Colonic mucosa (tissue), 4 donors: Measurements from ENCODE around the gene RARS1. TPM values are rescaled to one million over a fixed set of nuclear protein-coding genes. Genes with fewer than 3 reads are reported as not detected.

Experiments used
- DNase-seq: peaks from one replicate; pipeline ENCODE4 v3.0.0-alpha.2; 2020
- H3K27ac ChIP-seq: fragments of 200-600 bp; one replicate; pipeline ENCODE4 v1.8.0; 2021
- H3K27me3 ChIP-seq: fragments of 200-600 bp; one replicate; pipeline ENCODE4 v1.8.0; 2021
- H3K36me3 ChIP-seq: fragments of 200-600 bp; one replicate; pipeline ENCODE4 v1.8.0; 2021
- H3K4me1 ChIP-seq: fragments of 200-600 bp; one replicate; pipeline ENCODE4 v1.8.0; 2021; ENCODE audit warnings: mild to moderate bottlenecking
- H3K4me3 ChIP-seq: fragments of 200-600 bp; one replicate; pipeline ENCODE4 v1.8.0; 2021
- H3K9ac ChIP-seq, 2 donors: one replicate each; pipeline ENCODE4 v1.7.0; 2013; ENCODE audit warnings: control low read depth in 2 of 2, low read depth in 2 of 2, low read length in 2 of 2
- H3K9me3 ChIP-seq: fragments of 200-600 bp; one replicate; pipeline ENCODE4 v1.8.0; 2021
- CTCF ChIP-seq: fragments of 200-600 bp; IDR thresholded peaks from one replicate; pipeline ENCODE4 v1.8.0; 2022; ENCODE audit warnings: antibody characterized with exemption, mild to moderate bottlenecking
- intact Hi-C: fragments of 100-400 bp; cut with DNase I; formaldehyde crosslinking; loops from one replicate; pipeline ENCODE4 v1.14.1; 2022
- total RNA-seq, 2 donors: library from RNA; stranded (reverse); fragmentation: NEBNext Ultra II Directional in 1 of 2; extraction: Animal tissue kit (Norgen Biotek cat#: 25700) in 1 of 2; gene quantifications; one replicate each; pipeline ENCODE4 v1.2.1, GENCODE V29; 2021
- donor health status: healthy.
- donor health status: DM: no; HTN: no; CAD: no.
- donor health status: DM: no; HTN: no; CAD: no.

RARS1 gene
- total RNA-seq, 2 donors from 2014 or later, result 61.8 to 85.5 TPM

DNA sequence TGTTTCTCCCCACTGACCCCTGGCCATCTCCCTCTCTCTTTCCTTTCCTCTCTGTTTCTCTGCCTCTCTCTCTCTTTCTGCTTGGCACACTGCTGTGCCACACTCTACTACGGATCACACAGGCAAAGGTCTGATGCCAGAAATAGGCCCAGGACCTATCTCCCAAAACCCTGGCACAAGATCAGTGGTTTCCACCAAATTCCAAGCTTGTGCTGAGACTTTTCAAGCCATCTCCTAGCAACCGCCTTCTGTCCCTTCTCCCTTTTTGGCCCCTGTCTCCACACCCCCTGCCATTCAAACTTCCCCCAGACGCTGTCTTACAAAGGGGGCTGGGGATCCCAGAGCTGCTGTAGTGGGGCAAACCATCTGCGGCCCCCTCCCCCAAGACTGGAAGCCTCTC lies 38.5 kb upstream of the RARS1 start:
- H3K9ac ChIP-seq, result no peak overlapping the region
- no peak for DNase-seq
- H3K27me3 ChIP-seq, result no peaks in the 10 kb centered on the region
- TF ChIP-seq CTCF, result no peak
- H3K36me3 ChIP-seq, result no peaks in the 10 kb centered on the region
- H3K4me1 ChIP-seq, result no peaks in the 10 kb centered on the region
- intact Hi-C loops, result no loop called here
- H3K4me3 ChIP-seq, result no peak overlapping the region
- no peak overlapping the region for H3K27ac ChIP-seq
- H3K9me3 ChIP-seq, result no peaks in the 10 kb centered on the region

GRCh38 chr5:168449166-168449565 lies 37.1 kb upstream of the RARS1 start:
- H3K27ac ChIP-seq, result no peak overlapping the region
- no peaks in the 10 kb centered on the region for H3K4me1 ChIP-seq
- H3K27me3 ChIP-seq, result no peaks in the 10 kb centered on the region
- no peaks in the 10 kb centered on the region for H3K9me3 ChIP-seq
- H3K4me3 ChIP-seq, result no peak overlapping the region
- no peak overlapping the region for H3K9ac ChIP-seq
- no peak for TF ChIP-seq CTCF
- intact Hi-C loops, result no loop called here
- H3K36me3 ChIP-seq, result no peaks in the 10 kb centered on the region
- no peak for DNase-seq

DNA sequence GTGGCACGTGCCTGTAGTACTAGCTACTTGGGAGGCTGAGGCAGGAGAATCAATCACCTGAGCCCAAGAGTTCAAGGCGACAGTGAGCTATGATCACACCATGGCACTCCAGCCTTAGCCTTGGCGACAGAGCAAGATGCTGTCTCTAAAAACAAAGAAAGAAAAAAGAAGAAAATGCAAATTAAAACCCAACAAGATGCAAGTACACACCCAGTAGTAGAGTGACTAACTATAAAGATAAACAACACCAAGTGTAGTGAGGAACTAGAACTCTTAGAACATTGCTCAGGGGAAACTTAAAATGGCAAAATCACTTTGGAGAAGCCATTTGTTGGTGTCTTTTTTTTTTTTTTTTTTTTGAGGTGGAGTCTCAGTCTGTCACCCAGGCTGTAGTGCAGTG lies 34.7 kb upstream of the RARS1 start:
- Histone ChIP-seq H3K9ac (no peak overlapping the region), H3K4me3 (no peak overlapping the region), H3K27me3 (no peaks in the 10 kb centered on the region), H3K27ac (no peak overlapping the region), H3K9me3 (no peaks in the 10 kb centered on the region), H3K36me3 (no peaks in the 10 kb centered on the region), H3K4me1 (no peaks in the 10 kb centered on the region)
- TF ChIP-seq CTCF, result no peak
- intact Hi-C loops, result no loop called here
- no peak for DNase-seq

DNA sequence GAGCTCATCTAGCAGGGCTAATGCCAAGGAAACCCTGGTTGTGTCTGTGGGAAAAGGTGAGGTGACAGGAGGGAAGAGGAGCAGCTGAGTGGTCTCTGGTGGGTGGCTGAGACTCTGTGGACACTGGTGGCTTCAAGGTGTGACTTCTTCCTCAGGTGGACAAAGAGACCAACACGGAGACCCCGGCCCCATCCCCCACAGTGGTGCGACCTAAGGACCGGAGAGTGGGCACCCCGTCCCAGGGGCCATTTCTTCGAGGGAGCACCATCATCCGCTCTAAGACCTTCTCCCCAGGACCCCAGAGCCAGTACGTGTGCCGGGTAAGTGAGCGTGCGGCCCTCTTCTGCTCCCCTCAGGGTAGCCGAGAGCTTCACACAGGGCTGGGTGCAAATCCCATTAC lies 31.1 kb upstream of the RARS1 start:
- TF ChIP-seq CTCF, result no peak
- Histone ChIP-seq H3K27me3 (no peaks in the 10 kb centered on the region), H3K4me3 (no peak overlapping the region), H3K27ac (no peak overlapping the region), H3K36me3 (no peaks in the 10 kb centered on the region), H3K4me1 (no peaks in the 10 kb centered on the region), H3K9me3 (no peaks in the 10 kb centered on the region), H3K9ac (no peak overlapping the region)
- DNase-seq, result no peak
- intact Hi-C loops, result no loop called here

GRCh38 chr5:168457542-168457941 lies 28.7 kb upstream of the RARS1 start:
- Histone ChIP-seq H3K9ac (no peak overlapping the region), H3K4me1 (no peaks in the 10 kb centered on the region), H3K27ac (no peak overlapping the region), H3K9me3 (no peaks in the 10 kb centered on the region), H3K4me3 (no peak overlapping the region), H3K27me3 (no peaks in the 10 kb centered on the region), H3K36me3 (no peaks in the 10 kb centered on the region)
- intact Hi-C loops, result no loop called here
- DNase-seq, result no peak
- no peak for TF ChIP-seq CTCF

DNA sequence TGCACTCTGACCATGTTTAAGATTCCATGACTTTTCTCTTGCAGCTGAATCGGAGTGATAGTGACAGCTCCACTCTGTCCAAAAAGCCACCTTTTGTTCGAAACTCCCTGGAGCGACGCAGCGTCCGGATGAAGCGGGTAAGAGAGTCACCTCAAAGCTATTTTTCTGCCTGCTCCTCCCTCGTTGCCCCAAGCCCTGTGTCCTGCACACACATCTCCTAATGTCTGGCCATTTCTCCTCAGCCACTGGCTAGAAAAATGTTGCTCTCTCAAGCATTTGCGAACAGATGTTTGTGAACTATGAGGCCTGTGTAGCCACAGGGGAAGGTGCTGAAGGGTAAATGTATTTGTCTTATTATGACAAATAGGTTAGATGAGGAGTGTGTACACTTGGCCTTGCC lies 25.7 kb upstream of the RARS1 start:
- no peak for TF ChIP-seq CTCF
- intact Hi-C loops, result no loop called here
- H3K9ac ChIP-seq, result no peak overlapping the region
- no peak overlapping the region for H3K4me3 ChIP-seq
- H3K27ac ChIP-seq, result no peak overlapping the region
- H3K36me3 ChIP-seq, result no peaks in the 10 kb centered on the region
- DNase-seq, result no peak
- H3K4me1 ChIP-seq, result no peaks in the 10 kb centered on the region
- no peaks in the 10 kb centered on the region for H3K9me3 ChIP-seq
- no peaks in the 10 kb centered on the region for H3K27me3 ChIP-seq
